Heart left ventricle (tissue), 16 donors: ENCODE data around the gene TTC31. TPM values are rescaled to one million over a fixed set of nuclear protein-coding genes. Genes with fewer than 3 reads are reported as not detected.
A peak's percentile ranks its signal among the peaks of the same experiment; 100 is the strongest.

ENCODE experiments used
- ATAC-seq, 4 donors: fragments of 200-7000 bp; cut with Tn5 transposase; one replicate each; pipeline ENCODE4 v1.9.1; 2020 to 2022; ENCODE audit warnings: moderate library complexity in 4 of 4, mild to moderate bottlenecking in 3 of 4, moderate number of reproducible peaks in 1 of 4
- DNase-seq, 5 donors: peaks; one replicate each; pipeline ENCODE4 v3.0.0-alpha.2; 2020
- H3K27ac ChIP-seq, 12 donors: fragments of 200-600 bp; sonication (generic) in 4 of 12; one replicate each; pipeline versions ENCODE4 v1.5.0 to v1.8.0; 2016 to 2022; ENCODE audit warnings: mild to moderate bottlenecking in 2 of 12
- H3K27me3 ChIP-seq, 9 donors: fragments of 200-600 bp; sonication (generic) in 2 of 9; one replicate each; pipeline versions ENCODE4 v1.5.1 to v1.8.0; 2016 to 2022; ENCODE audit warnings: mild to moderate bottlenecking in 3 of 9
- H3K36me3 ChIP-seq, 9 donors: fragments of 200-600 bp; sonication (generic) in 2 of 9; one replicate each; pipeline versions ENCODE4 v1.5.0 to v1.8.0; 2018 to 2022; ENCODE audit warnings: mild to moderate bottlenecking in 2 of 9
- H3K4me1 ChIP-seq, 12 donors: fragments of 200-600 bp; sonication (generic) in 4 of 12; one replicate each; pipeline versions ENCODE4 v1.5.0 to v1.8.0; 2016 to 2022; ENCODE audit warnings: mild to moderate bottlenecking in 3 of 12
- H3K4me3 ChIP-seq, 12 donors: fragments of 200-600 bp; sonication (generic) in 4 of 12; one replicate each; pipeline versions ENCODE4 v1.5.0 to v1.8.0; 2017 to 2022; ENCODE audit warnings: mild to moderate bottlenecking in 9 of 12, moderate library complexity in 4 of 12
- H3K9me3 ChIP-seq, 12 donors: fragments of 200-600 bp; sonication (generic) in 4 of 12; one replicate each; pipeline versions ENCODE4 v1.5.0 to v1.8.0; 2016 to 2022; ENCODE audit warnings: mild to moderate bottlenecking in 1 of 12
- CTCF ChIP-seq, 12 donors: fragments of 200-600 bp; sonication (generic) in 4 of 12; IDR thresholded peaks; one replicate each; pipeline versions ENCODE4 v1.5.0 to v1.8.0; 2018 to 2022; ENCODE audit warnings: antibody characterized with exemption in 12 of 12, mild to moderate bottlenecking in 5 of 12
- POLR2A ChIP-seq, 2 donors: fragments of 450-650 bp; IDR thresholded peaks; one replicate each; pipeline ENCODE4 v1.6.1; 2017; ENCODE audit warnings: antibody characterized with exemption in 2 of 2, mild to moderate bottlenecking in 2 of 2, moderate library complexity in 2 of 2
- WGBS, 4 donors: extraction: QIAGEN DNeasy Blood & Tissue Kit in 2 of 4; methylation state at CpG; one replicate each; pipeline versions ENCODE4 v1.1.5 to v1.1.7; 2013 to 2018; 5-methylcytosine and 5-hydroxymethylcytosine counted together
- intact Hi-C, 10 donors: fragments of 100-400 bp; cut with DNase I; formaldehyde crosslinking; loops; one replicate each; pipeline versions ENCODE4 v1.11.1 to v1.14.2; 2022
- polyA plus RNA-seq, 2 donors: library from polyadenylated mRNA; stranded (reverse); fragments of 200-250 nt; gene quantifications; one replicate each; pipeline ENCODE4 v1.2.3, GENCODE V29; 2013
- total RNA-seq, 9 donors: library from RNA; depleted of rRNA in 2 of 9; stranded (reverse); fragments of >200 nt in 2 of 9; fragmentation: NEBNext Ultra II Directional in 3 of 9; extraction: Animal tissue kit (Norgen Biotek cat#: 25700) in 3 of 9; gene quantifications; one replicate each; pipeline versions ENCODE4 v1.1.0 to v1.2.4, GENCODE V29; 2016 to 2023
- donor health status: ischemic (EF 13 %, LVEDD 7.1; RV severe dilation, severe dysfunction).
- donor health status: healthy with polysubstance abuse.
- donor health status: DM: no; HTN: yes; CAD: no.
- donor health status: DM: no; HTN: no; CAD: no.
- donor health status: ischemic (EF 25% LVEDD 6.9; RV normal size, moderate dysfunction).
- donor health status: ischemic (EF 25% LVEDD 5.7; RV mildly dilated, moderate dysfunction).
- donor health status: healthy.
- donor health status: DM: yes; HTN: yes; CAD: no.
- donor health status: ischemic (EF 35%, LVEDD 5.7; RV mildly dilated, moderate dysfunction).
- donor health status: nonischemic (EF 11% LVEDD 7.7; RV severe dilation, severe dysfunction).
- donor health status: DM: yes; HTN: yes; CAD: no.
- donor health status: PGD.
- donor health status: ischemic (EF 29% LVEDD 5.4; RV normal size, mild dysfunction).
- donor health status: nonischemic (EF 23%, LVEDD 6.1; RV moderate dilation, normal function).

The TTC31 gene
- total and polyA plus RNA-seq, 11 donors: 7.1 to 14.2 (median 10.0) TPM

- Histone ChIP-seq H3K4me3 (no peak overlapping the region), H3K4me1 (peaks cover 5 to 29% (median 19%) of the 10 kb centered on the region in 12 donors), H3K36me3 (peaks cover 0 to 33% (median 24%) of the 10 kb centered on the region in 9 donors), H3K27ac (no peak overlapping the region), H3K9me3 (no peaks in the 10 kb centered on the region), H3K27me3 (no peaks in the 10 kb centered on the region)
- whole genome bisulfite sequencing, 4 donors: 72 to 87% (median 84%) methylated on average over 4 of the region's 4 CpGs
- DNase-seq: no peak
- no peak for ATAC-seq
- intact Hi-C loops: loop anchor here in 5 of 10 donors (5.0 to 10.0 kb wide), 3 partner anchors 51 to 54 kb away; partner anchors contain the start of genes CCDC142 (in 1 of the 5) and TTC31 (in 1 of the 5)
- TF ChIP-seq CTCF (IDR thresholded peaks at IDR 0.05) (no peak), POLR2A (IDR thresholded peaks at IDR 0.05) (no peak)
Measured at GRCh38 chr2:74533464-74533863, 50.6 kb downstream of the TTC31 start.

- no peaks in the 10 kb centered on the region for H3K27me3 ChIP-seq
Measured at GRCh38 chr2:74534411-74534810, 51.5 kb downstream of the TTC31 start.

GRCh38 chr2:74535440-74535965, 52.6 kb downstream of the TTC31 start:
- ATAC-seq (no peak), DNase-seq (peak in 2 of 5 donors; percentile 13 to 23)
- peaks cover 0 to 33% (median 24%) of the 10 kb centered on the region in 9 donors for H3K36me3 ChIP-seq
- TF ChIP-seq POLR2A (IDR thresholded peaks at IDR 0.05) (no peak), CTCF (IDR thresholded peaks at IDR 0.05) (no peak)
- peaks cover 5 to 23% (median 16%) of the 10 kb centered on the region in 12 donors for H3K4me1 ChIP-seq
- intact Hi-C loops: loop anchor here in 4 of 10 donors (10.0 kb wide), 1 partner anchor 49 kb away; no protein-coding TSS in a partner anchor
- H3K27ac ChIP-seq: no peak overlapping the region
- no peaks in the 10 kb centered on the region for H3K9me3 ChIP-seq
- H3K27me3 ChIP-seq: no peaks in the 10 kb centered on the region
- no peak overlapping the region for H3K4me3 ChIP-seq
- WGBS, 4 donors: 91 to 93% (median 92%) methylated on average over 9 to 10 of the region's 10 CpGs

More at GRCh38 chr2:74534411-74534810, 51.5 kb downstream of the TTC31 start:
- TF ChIP-seq POLR2A (IDR thresholded peaks at IDR 0.05) (no peak), CTCF (IDR thresholded peaks at IDR 0.05) (no peak)
- intact Hi-C loops: loop anchor here in 5 of 10 donors (5.0 to 10.0 kb wide), 3 partner anchors 50 to 53 kb away; partner anchors contain the start of genes CCDC142 (in 1 of the 5) and TTC31 (in 1 of the 5)
- H3K9me3 ChIP-seq: no peaks in the 10 kb centered on the region
- peaks cover 5 to 22% (median 14%) of the 10 kb centered on the region in 12 donors for H3K4me1 ChIP-seq
- 75 to 85% (median 80%) methylated on average over 9 to 12 of the region's 12 CpGs for WGBS, 4 donors
- H3K36me3 ChIP-seq: peaks cover 0 to 33% (median 24%) of the 10 kb centered on the region in 9 donors
- H3K27ac ChIP-seq: no peak overlapping the region
- peak in 2 of 5 donors; percentile 6 to 19 for DNase-seq
- H3K4me3 ChIP-seq: no peak overlapping the region
- ATAC-seq: no peak

GRCh38 chr2:74536166-74536950, 53.5 kb downstream of the TTC31 start:
- H3K4me3 ChIP-seq: no peak overlapping the region
- H3K36me3 ChIP-seq: peaks cover 0 to 32% (median 23%) of the 10 kb centered on the region in 9 donors
- H3K27me3 ChIP-seq: no peaks in the 10 kb centered on the region
- intact Hi-C loops: loop anchor here in 4 of 10 donors (10.0 kb wide), 1 partner anchor 48 kb away; no protein-coding TSS in a partner anchor
- peaks cover 0 to 21% (median 9%) of the 10 kb centered on the region in 12 donors for H3K4me1 ChIP-seq
- 86 to 89% (median 88%) methylated on average over 23 of the region's 23 CpGs for WGBS, 4 donors
- no peaks in the 10 kb centered on the region for H3K9me3 ChIP-seq
- TF ChIP-seq POLR2A (IDR thresholded peaks at IDR 0.05): no peak
- TF ChIP-seq CTCF (IDR thresholded peaks at IDR 0.05): no peak
- no peak overlapping the region for H3K27ac ChIP-seq
- peak in 2 of 5 donors; percentile 21 to 24 for DNase-seq
- no peak for ATAC-seq
